ENCODE data around the gene ARGLU1. TPM values are rescaled to one million over a fixed set of nuclear protein-coding genes. Genes with fewer than 3 reads are reported as not detected.

ARGLU1 gene
- polyA plus RNA-seq, 1 experiment = 80.3 TPM

- Histone ChIP-seq H3K4me3 (ENCODE audit: low read depth, low read length) (no peak overlapping the region), H3K27me3 (ENCODE audit: control insufficient read depth, insufficient read depth, low read length) (no peaks in the 10 kb centered on the region), H3K9me3 (ENCODE audit: control insufficient read depth, insufficient read depth, low read length) (no peaks in the 10 kb centered on the region), H3K27ac (ENCODE audit: low read depth, low read length) (no peak overlapping the region)
- POLR2A ChIA-PET = no interaction called here
- CTCF ChIA-PET = interaction anchor here (1.0 kb wide), 1 partner anchor 20 kb away, joined by 4 read pairs; no protein-coding TSS in a partner anchor
- DNase-seq (ENCODE audit: low read depth, low spot score) = no peak
- TF ChIP-seq CTCF (IDR thresholded peaks at IDR 0.05; ENCODE audit: low read depth, low read length) = no peak
These were observed 44.4 kb downstream of the ARGLU1 start for GRCh38 chr13:106523576-106523975.

GRCh38 chr13:106522898-106523525 is 44.9 kb downstream of the ARGLU1 start:
- no peaks in the 10 kb centered on the region for H3K9me3 ChIP-seq (ENCODE audit: control insufficient read depth, insufficient read depth, low read length)
- no peak overlapping the region for H3K27ac ChIP-seq (ENCODE audit: low read depth, low read length)
- no peak for TF ChIP-seq CTCF (IDR thresholded peaks at IDR 0.05; ENCODE audit: low read depth, low read length)
- H3K4me3 ChIP-seq (ENCODE audit: low read depth, low read length) = no peak overlapping the region
- ChIA-PET CTCF (interaction anchor here (1.0 to 1.2 kb wide), 2 partner anchors 21 to 1749 kb away, joined by 3 to 4 read pairs; no protein-coding TSS in a partner anchor), POLR2A (no interaction called here)
- H3K27me3 ChIP-seq (ENCODE audit: control insufficient read depth, insufficient read depth, low read length) = no peaks in the 10 kb centered on the region
- no peak for DNase-seq (ENCODE audit: low read depth, low spot score)

GRCh38 chr13:106522112-106522705 is 45.7 kb downstream of the ARGLU1 start:
- no peak for DNase-seq (ENCODE audit: low read depth, low spot score)
- no peaks in the 10 kb centered on the region for H3K27me3 ChIP-seq (ENCODE audit: control insufficient read depth, insufficient read depth, low read length)
- H3K27ac ChIP-seq (ENCODE audit: low read depth, low read length) = no peak overlapping the region
- no peaks in the 10 kb centered on the region for H3K9me3 ChIP-seq (ENCODE audit: control insufficient read depth, insufficient read depth, low read length)
- no peak overlapping the region for H3K4me3 ChIP-seq (ENCODE audit: low read depth, low read length)
- no peak for TF ChIP-seq CTCF (IDR thresholded peaks at IDR 0.05; ENCODE audit: low read depth, low read length)
- CTCF ChIA-PET = interaction anchor here (1.2 to 2.2 kb wide), 3 partner anchors 14 to 1749 kb away, joined by 3 to 13 read pairs (median 5); partner anchors contain the start of gene EFNB2
- POLR2A ChIA-PET = no interaction called here

GRCh38 chr13:106521095-106521799 is 46.7 kb downstream of the ARGLU1 start:
- Histone ChIP-seq H3K27ac (ENCODE audit: low read depth, low read length) (no peak overlapping the region), H3K4me3 (ENCODE audit: low read depth, low read length) (no peak overlapping the region), H3K9me3 (ENCODE audit: control insufficient read depth, insufficient read depth, low read length) (no peaks in the 10 kb centered on the region), H3K27me3 (ENCODE audit: control insufficient read depth, insufficient read depth, low read length) (no peaks in the 10 kb centered on the region)
- TF ChIP-seq CTCF (IDR thresholded peaks at IDR 0.05; ENCODE audit: low read depth, low read length) = no peak
- DNase-seq (ENCODE audit: low read depth, low spot score) = no peak
- POLR2A ChIA-PET = no interaction called here
- CTCF ChIA-PET = interaction anchor here (0.5 to 2.2 kb wide), 8 partner anchors 11 to 1748 kb away, joined by 3 to 13 read pairs (median 3); partner anchors contain the start of gene EFNB2

Data from AG04450 (cell line).